ENCODE results near the gene RABGAP1L. TPM values are rescaled to one million over a fixed set of nuclear protein-coding genes. Genes with fewer than 3 reads are reported as not detected.
"Not testable (repeated sequence)": the region's sequence is repeated elsewhere in the genome, so short reads cannot be mapped to it uniquely, and the experiment has no call there.

The RABGAP1L gene
- total and polyA plus RNA-seq, 10 donors: 30.3 to 125 (median 77.7) TPM

- Histone ChIP-seq H3K36me3 (no peaks in the 10 kb centered on the region), H3K4me3 (no peak overlapping the region), H3K4me1 (no peaks in the 10 kb centered on the region), H3K27me3 (replicated peaks in 1 of 7) (no peaks in the 10 kb centered on the region), H3K9me3 (peaks cover 0 to 37% (median 30%) of the 10 kb centered on the region in 8 donors), H3K27ac (no peak overlapping the region)
- no peak for DNase-seq
- intact Hi-C loops (cut with DNase I; ENCODE audit: low total_unique reads): no loop called here
- TF ChIP-seq POLR2A (IDR thresholded peaks at IDR 0.05) (no peak), POLR2AphosphoS5 (IDR thresholded peaks at IDR 0.05) (no peak), CTCF (IDR thresholded peaks at IDR 0.05 in 8 of 11, conservative IDR thresholded peaks at IDR 0.05 in 3 of 11) (no peak)
These were observed 35.5 kb upstream of the RABGAP1L start for GRCh38 chr1:174123843-174124242.

GRCh38 chr1:174127176-174127575, 32.1 kb upstream of the RABGAP1L start:
- H3K27ac ChIP-seq: peak overlapping the region in 1 of 8 donors; percentile 31
- intact Hi-C loops (cut with DNase I; ENCODE audit: low total_unique reads); H3K36me3 ChIP-seq; H3K4me3 ChIP-seq; DNase-seq; H3K27me3 ChIP-seq (replicated peaks in 1 of 7); H3K4me1 ChIP-seq: not testable (repeated sequence)
- peaks cover 0 to 45% (median 35%) of the 10 kb centered on the region in 8 donors for H3K9me3 ChIP-seq
- 44 to 93% (median 82%) methylated on average over 1 of the region's 1 CpG for WGBS, 5 donors

- intact Hi-C loops (cut with DNase I; ENCODE audit: low total_unique reads): no loop called here
- no peak for DNase-seq
- H3K36me3 ChIP-seq: no peaks in the 10 kb centered on the region
- WGBS, 5 donors: 78 to 87% (median 86%) methylated on average over 4 to 6 of the region's 6 CpGs
- peaks cover 0 to 9% (median 0%) of the 10 kb centered on the region in 6 donors for H3K4me1 ChIP-seq
- TF ChIP-seq POLR2A (IDR thresholded peaks at IDR 0.05) (no peak), POLR2AphosphoS5 (IDR thresholded peaks at IDR 0.05) (no peak), CTCF (IDR thresholded peaks at IDR 0.05 in 8 of 11, conservative IDR thresholded peaks at IDR 0.05 in 3 of 11) (no peak)
- no peaks in the 10 kb centered on the region for H3K27me3 ChIP-seq (replicated peaks in 1 of 7)
- H3K9me3 ChIP-seq: peaks cover 0 to 17% (median 9%) of the 10 kb centered on the region in 8 donors
- H3K27ac ChIP-seq: no peak overlapping the region
- no peak overlapping the region for H3K4me3 ChIP-seq
These were observed 28.2 kb upstream of the RABGAP1L start for GRCh38 chr1:174131032-174131638.

- peaks cover 0 to 9% (median 0%) of the 10 kb centered on the region in 6 donors for H3K4me1 ChIP-seq
- DNase-seq: no peak
- peaks cover 0 to 8% (median 2%) of the 10 kb centered on the region in 8 donors for H3K9me3 ChIP-seq
- H3K4me3 ChIP-seq: no peak overlapping the region
- intact Hi-C loops (cut with DNase I; ENCODE audit: low total_unique reads): no loop called here
- no peaks in the 10 kb centered on the region for H3K27me3 ChIP-seq (replicated peaks in 1 of 7)
- WGBS, 5 donors: 72 to 83% (median 76%) methylated on average over 3 of the region's 3 CpGs
- no peak for TF ChIP-seq POLR2AphosphoS5 (IDR thresholded peaks at IDR 0.05)
- no peak for TF ChIP-seq CTCF (IDR thresholded peaks at IDR 0.05 in 8 of 11, conservative IDR thresholded peaks at IDR 0.05 in 3 of 11)
- TF ChIP-seq POLR2A (IDR thresholded peaks at IDR 0.05): no peak
- H3K36me3 ChIP-seq: no peaks in the 10 kb centered on the region
- H3K27ac ChIP-seq: no peak overlapping the region
These were observed 25.2 kb upstream of the RABGAP1L start for GRCh38 chr1:174134003-174134659.

Measured in spleen (tissue), 11 donors.